Neuronal stem cell (in vitro differentiated cells): ENCODE measurements around the gene KRTAP9-3.
"Not testable (repeated sequence)": the region's sequence is repeated elsewhere in the genome, so short reads cannot be mapped to it uniquely, and the experiment has no call there.

Experiments used
- DNase-seq: peaks from one replicate; pipeline ENCODE4 v3.0.0-alpha.2; 2013; ENCODE audit warnings: low spot score
- H2AFZ ChIP-seq: one replicate; pipeline ENCODE4 v1.6.1; 2013; ENCODE audit warnings: mild to moderate bottlenecking, low read length, inconsistent platforms
- H2AK5ac ChIP-seq: 2 replicates; pipeline ENCODE4 v1.6.1; 2013; ENCODE audit warnings: low read depth, mild to moderate bottlenecking, inconsistent platforms, low read length, moderate library complexity, mixed read lengths
- H2BK120ac ChIP-seq: 2 replicates; pipeline ENCODE4 v1.6.1; 2013; ENCODE audit warnings: low read depth, mild to moderate bottlenecking, inconsistent platforms, low read length, moderate library complexity, mixed read lengths
- H2BK12ac ChIP-seq: one replicate; pipeline ENCODE4 v1.6.1; 2013; ENCODE audit warnings: low read length, inconsistent platforms
- H2BK15ac ChIP-seq: 2 replicates; pipeline ENCODE4 v1.6.1; 2013; ENCODE audit warnings: mild to moderate bottlenecking, low read length, inconsistent platforms, mixed read lengths
- H2BK5ac ChIP-seq: one replicate; pipeline ENCODE4 v1.6.1; 2013; ENCODE audit warnings: inconsistent platforms, mild to moderate bottlenecking, low read length, moderate library complexity
- H3K14ac ChIP-seq: one replicate; pipeline ENCODE4 v1.6.1; 2013; ENCODE audit warnings: low read length, inconsistent platforms
- H3K18ac ChIP-seq: 2 replicates; pipeline ENCODE4 v1.6.1; 2013; ENCODE audit warnings: low read length, inconsistent platforms
- H3K23ac ChIP-seq: 2 replicates; pipeline ENCODE4 v1.6.1; 2013; ENCODE audit warnings: low read depth, mild to moderate bottlenecking, mixed read lengths, low read length, inconsistent platforms; ENCODE audit not compliant: poor library complexity
- H3K27ac ChIP-seq: replicated peaks from 3 replicates; pipeline ENCODE4 v1.5.1; 2013; ENCODE audit warnings: low read length, inconsistent platforms
- H3K27me3 ChIP-seq, 3 experiments: 2 replicates each; pipeline ENCODE4 v1.6.1; 2013; ENCODE audit warnings: low read length in 3 of 3, mild to moderate bottlenecking in 2 of 3, inconsistent platforms in 1 of 3, low read depth in 1 of 3, mixed read lengths in 1 of 3, moderate library complexity in 1 of 3; ENCODE audit not compliant: control insufficient read depth in 3 of 3, insufficient read depth in 3 of 3
- H3K36me3 ChIP-seq, 2 donors: replicated peaks in 1 of 2; 2 replicates each; pipeline ENCODE4 v1.6.1; 2013; ENCODE audit warnings: low read length in 2 of 2; ENCODE audit not compliant: control insufficient read depth in 2 of 2, insufficient read depth in 2 of 2
- H3K4ac ChIP-seq: 2 replicates; pipeline ENCODE4 v1.6.1; 2013; ENCODE audit warnings: inconsistent platforms, mild to moderate bottlenecking, low read length, moderate library complexity
- H3K4me1 ChIP-seq, 2 donors: 1 replicate in 1 of 2; 2 replicates in 1 of 2; pipeline ENCODE4 v1.6.1; 2013; ENCODE audit warnings: low read length in 2 of 2, low read depth in 1 of 2; ENCODE audit not compliant: control insufficient read depth in 2 of 2, insufficient read depth in 1 of 2
- H3K4me2 ChIP-seq: one replicate; pipeline ENCODE4 v1.6.1; 2013; ENCODE audit warnings: mild to moderate bottlenecking, low read length, inconsistent platforms; ENCODE audit not compliant: insufficient read depth, poor library complexity, severe bottlenecking
- H3K4me3 ChIP-seq, 2 donors: 2 replicates each; pipeline ENCODE4 v1.5.1; 2013; ENCODE audit warnings: low read length in 2 of 2, mild to moderate bottlenecking in 2 of 2, inconsistent platforms in 1 of 2, moderate library complexity in 1 of 2
- H3K79me1 ChIP-seq: one replicate; pipeline ENCODE4 v1.6.1; 2013; ENCODE audit warnings: low read depth, mild to moderate bottlenecking, inconsistent platforms, low read length, moderate library complexity
- H3K9ac ChIP-seq: one replicate; pipeline ENCODE4 v1.6.1; 2013; ENCODE audit warnings: mild to moderate bottlenecking, low read depth, low read length, inconsistent platforms; ENCODE audit not compliant: poor library complexity
- H3K9me3 ChIP-seq, 2 donors: replicated peaks in 1 of 2; 2 replicates each; pipeline versions ENCODE3 to v1.6.1; 2013; ENCODE audit warnings: low read length in 2 of 2, mild to moderate bottlenecking in 2 of 2, inconsistent platforms in 1 of 2, low read depth in 1 of 2, mixed read lengths in 1 of 2, moderate library complexity in 1 of 2; ENCODE audit not compliant: control insufficient read depth in 2 of 2, insufficient read depth in 1 of 2
- H4K8ac ChIP-seq: one replicate; pipeline ENCODE4 v1.6.1; 2013; ENCODE audit warnings: low read depth, mild to moderate bottlenecking, inconsistent platforms, low read length, moderate library complexity
- H4K91ac ChIP-seq: one replicate; pipeline ENCODE4 v1.6.1; 2013; ENCODE audit warnings: low read length, low read depth, mild to moderate bottlenecking, inconsistent platforms; ENCODE audit not compliant: poor library complexity
- WGBS, 2 donors: extraction: QIAGEN DNeasy Blood & Tissue Kit; methylation state at CpG; one replicate each; pipeline ENCODE4 v1.1.7; 2013; ENCODE audit warnings: missing lambda C conversion rate in 2 of 2, mixed read lengths in 1 of 2; ENCODE audit not compliant: insufficient read length in 2 of 2, insufficient replicate concordance in 1 of 2; ENCODE audit errors: extremely low coverage in 2 of 2; 5-methylcytosine and 5-hydroxymethylcytosine counted together

The KRTAP9-3 gene

DNA sequence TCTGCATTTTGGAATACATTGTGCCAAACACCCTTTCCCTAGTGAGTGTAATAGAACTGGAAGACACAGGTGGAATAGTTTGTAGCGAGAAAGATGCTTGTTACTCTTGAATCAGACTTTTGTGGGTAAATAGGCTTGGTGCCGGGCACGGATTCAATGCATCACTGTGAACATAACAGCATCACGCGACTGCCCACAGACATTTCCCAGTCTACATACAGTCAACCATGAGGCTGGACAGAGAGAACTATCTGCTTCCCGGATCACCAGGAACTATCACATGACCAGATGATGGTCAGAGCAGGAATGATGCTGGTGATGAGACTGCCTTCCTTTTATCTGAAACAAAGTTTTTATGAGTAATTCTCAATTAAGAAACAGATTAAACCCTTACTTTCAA is 6.2 kb upstream of the KRTAP9-3 start:
- Histone ChIP-seq H2AFZ (no peak overlapping the region), H4K8ac (no peak overlapping the region), H3K4ac (no peak overlapping the region), H3K36me3 (no peaks in the 10 kb centered on the region), H2BK15ac (no peak overlapping the region), H3K4me1 (no peaks in the 10 kb centered on the region), H3K4me2 (no peak overlapping the region), H3K27me3 (peaks cover 0 to 1% (median 0%) of the 10 kb centered on the region in 3 experiments), H3K14ac (no peak overlapping the region), H3K79me1 (no peaks in the 10 kb centered on the region), H2BK5ac (no peak overlapping the region), H3K23ac (no peak overlapping the region), H2BK12ac (no peak overlapping the region), H3K9me3 (no peaks in the 10 kb centered on the region), H3K18ac (no peak overlapping the region), H3K4me3 (no peak overlapping the region), H2BK120ac (no peak overlapping the region), H3K9ac (no peak overlapping the region), H2AK5ac (no peak overlapping the region), H4K91ac (no peak overlapping the region), H3K27ac (no peak overlapping the region)
- WGBS, 2 donors, result no CpG with 5 or more reads among the region's 6 CpGs
- no peak for DNase-seq

DNA sequence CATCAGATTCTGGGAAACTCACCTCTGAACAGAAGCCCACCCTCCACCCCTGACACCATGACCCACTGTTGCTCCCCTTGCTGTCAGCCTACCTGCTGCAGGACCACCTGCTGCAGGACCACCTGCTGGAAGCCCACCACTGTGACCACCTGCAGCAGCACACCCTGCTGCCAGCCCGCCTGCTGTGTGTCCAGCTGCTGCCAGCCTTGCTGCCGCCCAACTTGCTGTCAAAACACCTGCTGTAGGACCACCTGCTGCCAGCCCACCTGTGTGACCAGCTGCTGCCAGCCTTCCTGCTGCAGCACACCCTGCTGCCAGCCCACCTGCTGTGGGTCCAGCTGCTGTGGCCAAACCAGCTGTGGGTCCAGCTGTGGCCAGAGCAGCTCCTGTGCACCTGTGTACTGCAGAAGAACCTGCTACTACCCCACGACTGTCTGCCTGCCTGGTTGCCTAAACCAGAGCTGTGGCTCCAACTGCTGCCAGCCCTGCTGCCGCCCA is 5.6 kb upstream of the KRTAP9-3 start, which contains the start of gene KRTAP9-2:
Gene KRTAP9-2, plus strand, starts transcription at position 51 of the 498 bp plus-strand sequence. Its CDS starts 7 bp downstream, at position 58.
- H2BK120ac ChIP-seq, H2AK5ac ChIP-seq, H4K91ac ChIP-seq, H3K36me3 ChIP-seq, H3K9me3 ChIP-seq, H3K23ac ChIP-seq, H3K4me1 ChIP-seq, H3K27ac ChIP-seq, H2BK12ac ChIP-seq, H4K8ac ChIP-seq, H3K4me2 ChIP-seq, H3K4me3 ChIP-seq, H3K18ac ChIP-seq, DNase-seq, H2BK15ac ChIP-seq, H3K79me1 ChIP-seq, H3K4ac ChIP-seq, H3K27me3 ChIP-seq, H3K9ac ChIP-seq, H2BK5ac ChIP-seq, H2AFZ ChIP-seq, H3K14ac ChIP-seq: not testable (repeated sequence)
- WGBS, 2 donors, result no CpG with 5 or more reads among the region's 4 CpGs

DNA sequence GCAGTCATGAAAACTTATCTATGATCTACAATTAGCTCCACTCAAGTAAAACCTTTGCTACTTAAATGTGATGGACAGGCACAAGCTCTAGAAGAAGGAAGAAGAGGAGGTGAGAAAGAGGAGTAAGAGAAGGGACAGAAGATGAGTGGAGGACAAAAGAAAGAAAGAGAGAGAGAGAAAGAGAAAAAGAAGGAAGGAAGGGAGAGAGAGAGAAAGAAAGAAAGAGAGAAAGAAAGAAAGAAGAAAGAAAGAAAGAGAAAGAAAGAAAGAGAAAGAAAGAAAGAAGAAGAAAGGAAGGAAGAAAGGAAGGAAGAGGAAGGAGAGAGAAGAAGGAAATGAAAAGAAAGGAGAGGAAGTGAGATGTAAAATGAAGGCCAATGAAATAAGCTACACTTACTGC is 2.2 kb upstream of the KRTAP9-3 start:
- no peak overlapping the region for H3K27ac ChIP-seq
- no peak overlapping the region for H3K4me3 ChIP-seq
- no peak for DNase-seq
- no peaks in the 10 kb centered on the region for H3K27me3 ChIP-seq
- no peak overlapping the region for H3K18ac ChIP-seq
- H3K79me1 ChIP-seq, result no peaks in the 10 kb centered on the region
- no peak overlapping the region for H2BK5ac ChIP-seq
- no peak overlapping the region for H2BK120ac ChIP-seq
- no peak overlapping the region for H4K91ac ChIP-seq
- H3K23ac ChIP-seq, result no peak overlapping the region
- H3K4me2 ChIP-seq, result no peak overlapping the region
- no peak overlapping the region for H3K9ac ChIP-seq
- H2BK15ac ChIP-seq, result no peak overlapping the region
- H3K36me3 ChIP-seq, result no peaks in the 10 kb centered on the region
- no peaks in the 10 kb centered on the region for H3K9me3 ChIP-seq
- H2BK12ac ChIP-seq, result no peak overlapping the region
- no peak overlapping the region for H2AFZ ChIP-seq
- H2AK5ac ChIP-seq, result no peak overlapping the region
- H3K4me1 ChIP-seq, result no peaks in the 10 kb centered on the region
- no peak overlapping the region for H4K8ac ChIP-seq
- H3K14ac ChIP-seq, result no peak overlapping the region
- no peak overlapping the region for H3K4ac ChIP-seq

DNA sequence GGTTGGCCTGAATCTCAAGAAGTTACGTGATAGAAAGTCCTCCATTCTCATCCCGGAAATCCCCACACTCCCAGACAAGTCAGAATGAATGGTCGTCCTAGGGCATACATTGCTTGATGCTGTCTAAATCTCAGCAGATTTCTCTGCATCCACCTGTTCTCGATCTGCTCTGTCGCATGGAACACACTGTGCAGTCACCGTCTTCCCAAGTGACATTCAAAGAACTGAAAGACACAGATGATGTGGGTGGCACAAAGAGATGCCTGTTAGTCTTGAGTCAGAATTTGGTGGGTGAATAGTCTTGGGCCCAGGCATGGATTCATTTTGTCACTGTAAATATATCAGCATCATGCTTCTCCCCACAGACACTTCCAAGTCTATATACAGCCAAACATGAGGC is 518 bp upstream of the KRTAP9-3 start:
- no peak overlapping the region for H2BK15ac ChIP-seq
- WGBS, 2 donors, result no CpG with 5 or more reads among the region's 6 CpGs
- no peaks in the 10 kb centered on the region for H3K36me3 ChIP-seq
- H2BK120ac ChIP-seq, result no peak overlapping the region
- no peak overlapping the region for H3K4ac ChIP-seq
- no peak overlapping the region for H2AFZ ChIP-seq
- no peak overlapping the region for H3K23ac ChIP-seq
- no peaks in the 10 kb centered on the region for H3K9me3 ChIP-seq
- no peak overlapping the region for H2AK5ac ChIP-seq
- no peak overlapping the region for H4K8ac ChIP-seq
- H3K18ac ChIP-seq, result no peak overlapping the region
- H3K4me2 ChIP-seq, result no peak overlapping the region
- H3K79me1 ChIP-seq, result no peaks in the 10 kb centered on the region
- no peak overlapping the region for H2BK5ac ChIP-seq
- no peaks in the 10 kb centered on the region for H3K4me1 ChIP-seq
- no peak overlapping the region for H3K27ac ChIP-seq
- no peak overlapping the region for H3K9ac ChIP-seq
- DNase-seq, result no peak
- no peak overlapping the region for H2BK12ac ChIP-seq
- H3K27me3 ChIP-seq, result no peaks in the 10 kb centered on the region
- no peak overlapping the region for H4K91ac ChIP-seq
- H3K14ac ChIP-seq, result no peak overlapping the region
- no peak overlapping the region for H3K4me3 ChIP-seq
